Activated CD4-positive, alpha-beta memory T cell treated with anti-CD3 and anti-CD28 coated beads, Interleukin-2, amount 10 ng/mL, durations not matched to agents 7 days and 5 days (primary cell): ENCODE measurements around the gene RXYLT1. TPM values are rescaled to one million over a fixed set of nuclear protein-coding genes. Genes with fewer than 3 reads are reported as not detected.

Experiments
- CTCF ChIA-PET: fragments of 350-600 bp; sonication (Branson Sonifier 250); formaldehyde crosslinking; loops from one replicate; lab custom pipeline; 2021; ENCODE audit warnings: antibody characterized with exemption, inconsistent platforms; lab: Charles Lee
- POLR2A ChIA-PET: fragments of 350-600 bp; sonication (Branson Sonifier 250); formaldehyde crosslinking; loops from one replicate; lab custom pipeline; 2021; ENCODE audit warnings: antibody characterized with exemption; lab: Charles Lee
- DNase-seq: peaks from one replicate; pipeline ENCODE4 v3.0.0-alpha.2; 2020
- H3K27ac Mint-ChIP-seq: one replicate; pipeline ENCODE4 v1.8.0; 2021; ENCODE audit warnings: mild to moderate bottlenecking, mixed read lengths
- H3K27me3 Mint-ChIP-seq: one replicate; pipeline ENCODE4 v1.8.0; 2021; ENCODE audit warnings: mixed read lengths
- H3K36me3 Mint-ChIP-seq: one replicate; pipeline ENCODE4 v1.8.0; 2021; ENCODE audit warnings: low read depth, mixed read lengths
- H3K4me1 Mint-ChIP-seq: one replicate; pipeline ENCODE4 v1.8.0; 2021; ENCODE audit warnings: mixed read lengths
- H3K4me3 Mint-ChIP-seq: one replicate; pipeline ENCODE4 v1.8.0; 2021; ENCODE audit warnings: mild to moderate bottlenecking, mixed read lengths
- H3K9me3 Mint-ChIP-seq: one replicate; pipeline ENCODE4 v1.8.0; 2021; ENCODE audit warnings: mixed read lengths
- total RNA-seq, 2 experiments: library from RNA; stranded (reverse); gene quantifications; one replicate each; pipeline ENCODE4 v1.2.3, GENCODE V29; 2021

The RXYLT1 gene
- total RNA-seq, 2 experiments from 2014 or later, result 9.5 to 10.2 TPM

GRCh38 chr12:63809566-63809965 is 29.9 kb downstream of the RXYLT1 start:
- H3K27ac Mint-ChIP-seq, result no peak overlapping the region
- H3K4me1 Mint-ChIP-seq, result peaks cover 1% of the 10 kb centered on the region
- POLR2A ChIA-PET, result no interaction called here
- no peak overlapping the region for H3K4me3 Mint-ChIP-seq
- H3K36me3 Mint-ChIP-seq, result no peaks in the 10 kb centered on the region
- H3K9me3 Mint-ChIP-seq, result no peaks in the 10 kb centered on the region
- H3K27me3 Mint-ChIP-seq, result no peaks in the 10 kb centered on the region
- no peak for DNase-seq
- CTCF ChIA-PET, result interaction anchor here (1.1 kb wide), 1 partner anchor 8 kb away, joined by 3 read pairs; no protein-coding TSS in a partner anchor

DNA sequence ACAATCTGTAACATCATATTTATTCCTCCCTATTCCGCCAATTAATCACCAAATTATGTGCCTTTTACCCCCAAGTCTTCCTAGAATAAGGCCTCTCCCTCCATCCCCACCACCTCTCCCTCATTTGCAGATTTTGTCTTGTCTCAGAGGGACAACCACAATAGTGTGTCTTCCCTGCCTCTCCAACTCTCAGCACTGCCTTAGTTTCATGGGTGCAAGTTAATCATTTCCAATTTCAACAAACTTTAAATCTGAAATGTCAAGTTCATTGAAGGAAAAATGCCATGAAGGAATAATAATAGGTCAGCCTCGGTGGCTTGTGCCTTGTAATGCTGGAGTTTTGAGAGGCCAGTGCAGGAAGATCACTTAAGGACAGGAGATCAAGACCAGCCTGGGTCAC is 31.6 kb downstream of the RXYLT1 start:
- no peak overlapping the region for H3K4me3 Mint-ChIP-seq
- no peaks in the 10 kb centered on the region for H3K36me3 Mint-ChIP-seq
- peaks cover 10% of the 10 kb centered on the region for H3K4me1 Mint-ChIP-seq
- POLR2A ChIA-PET, result no interaction called here
- no peak for DNase-seq
- CTCF ChIA-PET, result no interaction called here
- H3K27ac Mint-ChIP-seq, result no peak overlapping the region
- H3K27me3 Mint-ChIP-seq, result no peaks in the 10 kb centered on the region
- no peaks in the 10 kb centered on the region for H3K9me3 Mint-ChIP-seq

DNA sequence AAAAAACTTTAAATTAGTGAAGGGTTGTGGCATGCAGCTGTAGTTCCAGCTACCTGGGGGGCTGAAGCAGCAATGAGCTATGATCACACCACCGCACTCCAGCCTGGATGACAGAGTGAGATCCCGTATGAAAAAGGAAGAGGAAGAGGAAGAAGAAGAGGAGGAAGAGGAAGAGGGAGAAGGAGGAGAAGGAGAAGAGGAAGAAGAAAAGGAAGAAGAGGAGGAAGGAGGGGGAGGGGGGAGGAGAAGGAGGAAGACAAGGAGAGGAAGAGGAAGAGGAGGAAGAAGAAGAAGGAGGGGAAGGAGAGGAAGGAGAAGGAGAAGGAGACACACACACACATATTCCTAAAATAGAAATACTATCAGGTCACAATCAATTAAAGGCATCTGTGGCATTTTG is 32.0 kb downstream of the RXYLT1 start:
- POLR2A ChIA-PET, result no interaction called here
- no peak overlapping the region for H3K27ac Mint-ChIP-seq
- peaks cover 10% of the 10 kb centered on the region for H3K4me1 Mint-ChIP-seq

GRCh38 chr12:63814146-63814772 is 34.5 kb downstream of the RXYLT1 start:
- Mint-ChIP-seq H3K27ac (peak overlapping the region; percentile 55), H3K4me3 (no peak overlapping the region), H3K9me3 (peaks cover 3% of the 10 kb centered on the region), H3K4me1 (peaks cover 10% of the 10 kb centered on the region), H3K27me3 (no peaks in the 10 kb centered on the region), H3K36me3 (no peaks in the 10 kb centered on the region)
- no peak for DNase-seq
- ChIA-PET POLR2A (no interaction called here), CTCF (interaction anchor here (0.7 kb wide), 1 partner anchor 683 kb away, joined by 3 read pairs; no protein-coding TSS in a partner anchor)

More for the DNA sequence above, 32.0 kb downstream of the RXYLT1 start:
- Mint-ChIP-seq H3K4me3 (no peak overlapping the region), H3K9me3 (no peaks in the 10 kb centered on the region), H3K36me3 (no peaks in the 10 kb centered on the region), H3K27me3 (no peaks in the 10 kb centered on the region)
- no peak for DNase-seq
- CTCF ChIA-PET, result no interaction called here

GRCh38 chr12:63815482-63815852 is 35.8 kb downstream of the RXYLT1 start:
- H3K4me3 Mint-ChIP-seq, result no peak overlapping the region
- POLR2A ChIA-PET, result no interaction called here
- H3K36me3 Mint-ChIP-seq, result no peaks in the 10 kb centered on the region
- CTCF ChIA-PET, result interaction anchor here (1.1 kb wide), 1 partner anchor 1075 kb away, joined by 3 read pairs; no protein-coding TSS in a partner anchor
- H3K9me3 Mint-ChIP-seq, result peaks cover 3% of the 10 kb centered on the region
- no peak overlapping the region for H3K27ac Mint-ChIP-seq
- peaks cover 10% of the 10 kb centered on the region for H3K4me1 Mint-ChIP-seq
- H3K27me3 Mint-ChIP-seq, result peaks cover 5% of the 10 kb centered on the region
- DNase-seq, result no peak

GRCh38 chr12:63816031-63816430 is 36.3 kb downstream of the RXYLT1 start:
- peaks cover 8% of the 10 kb centered on the region for H3K27me3 Mint-ChIP-seq
- no peaks in the 10 kb centered on the region for H3K36me3 Mint-ChIP-seq
- H3K4me1 Mint-ChIP-seq, result peaks cover 10% of the 10 kb centered on the region
- H3K27ac Mint-ChIP-seq, result no peak overlapping the region
- ChIA-PET CTCF (no interaction called here), POLR2A (no interaction called here)
- peaks cover 3% of the 10 kb centered on the region for H3K9me3 Mint-ChIP-seq
- no peak overlapping the region for H3K4me3 Mint-ChIP-seq
- DNase-seq, result no peak

DNA sequence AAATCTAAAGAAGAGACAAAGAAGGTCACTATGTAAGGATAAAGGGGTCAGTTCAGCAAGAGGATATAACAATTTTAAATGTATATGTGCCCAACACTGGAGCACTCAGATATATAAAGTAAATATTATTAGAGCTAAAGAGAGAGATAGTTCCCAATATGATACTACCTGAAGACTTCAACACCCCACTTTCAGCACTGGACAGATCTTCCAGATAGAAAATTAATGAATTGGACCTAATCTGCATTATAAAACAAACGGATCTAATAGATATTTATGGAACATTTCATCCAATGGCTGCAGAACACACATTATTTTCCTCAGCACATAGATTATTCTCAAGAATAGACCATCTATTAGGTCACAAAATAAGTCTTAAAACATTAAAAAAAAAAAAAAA is 40.7 kb downstream of the RXYLT1 start:
- H3K4me1 Mint-ChIP-seq, result peaks cover 11% of the 10 kb centered on the region
- no peak overlapping the region for H3K27ac Mint-ChIP-seq
- ChIA-PET CTCF (interaction anchor here (0.7 kb wide), 1 partner anchor 23 kb away, joined by 3 read pairs; no protein-coding TSS in a partner anchor), POLR2A (no interaction called here)
- no peak overlapping the region for H3K4me3 Mint-ChIP-seq
- peaks cover 3% of the 10 kb centered on the region for H3K9me3 Mint-ChIP-seq
- no peaks in the 10 kb centered on the region for H3K36me3 Mint-ChIP-seq
- H3K27me3 Mint-ChIP-seq, result peaks cover 27% of the 10 kb centered on the region
- DNase-seq, result no peak

GRCh38 chr12:63821781-63822251 is 42.1 kb downstream of the RXYLT1 start:
- peaks cover 6% of the 10 kb centered on the region for H3K4me1 Mint-ChIP-seq
- H3K9me3 Mint-ChIP-seq, result peaks cover 3% of the 10 kb centered on the region
- peak overlapping the region; percentile 61 for H3K4me3 Mint-ChIP-seq
- H3K27me3 Mint-ChIP-seq, result peaks cover 27% of the 10 kb centered on the region
- DNase-seq, result no peak
- CTCF ChIA-PET, result interaction anchor here (1.1 kb wide), 1 partner anchor 396 kb away, joined by 3 read pairs; no protein-coding TSS in a partner anchor
- POLR2A ChIA-PET, result no interaction called here
- H3K36me3 Mint-ChIP-seq, result no peaks in the 10 kb centered on the region
- H3K27ac Mint-ChIP-seq, result no peak overlapping the region

DNA sequence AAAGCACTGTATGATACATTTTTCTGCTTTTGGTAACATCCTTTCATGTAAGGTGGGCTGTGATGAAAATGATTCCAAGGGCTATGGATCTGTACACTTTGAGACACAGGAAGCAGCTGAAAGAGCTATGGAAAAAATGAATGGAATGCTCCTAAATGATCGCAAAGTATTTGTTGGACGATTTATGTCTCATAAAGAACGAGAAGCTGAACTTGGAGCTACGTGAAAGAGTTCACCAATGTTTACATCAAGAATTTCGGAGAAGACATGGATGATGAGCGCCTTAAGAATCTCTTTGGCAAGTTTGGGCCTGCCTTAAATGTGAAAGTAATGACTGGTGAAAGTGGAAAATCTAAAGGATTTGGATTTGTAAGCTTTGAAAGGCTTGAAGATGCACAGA is 42.6 kb downstream of the RXYLT1 start:
- CTCF ChIA-PET, result interaction anchor here (1.1 kb wide), 1 partner anchor 396 kb away, joined by 3 read pairs; no protein-coding TSS in a partner anchor
- Mint-ChIP-seq H3K4me3 (no peak overlapping the region), H3K9me3 (no peaks in the 10 kb centered on the region), H3K27me3 (peaks cover 27% of the 10 kb centered on the region), H3K27ac (no peak overlapping the region), H3K36me3 (no peaks in the 10 kb centered on the region), H3K4me1 (peaks cover 6% of the 10 kb centered on the region)
- no peak for DNase-seq
- POLR2A ChIA-PET, result no interaction called here

DNA sequence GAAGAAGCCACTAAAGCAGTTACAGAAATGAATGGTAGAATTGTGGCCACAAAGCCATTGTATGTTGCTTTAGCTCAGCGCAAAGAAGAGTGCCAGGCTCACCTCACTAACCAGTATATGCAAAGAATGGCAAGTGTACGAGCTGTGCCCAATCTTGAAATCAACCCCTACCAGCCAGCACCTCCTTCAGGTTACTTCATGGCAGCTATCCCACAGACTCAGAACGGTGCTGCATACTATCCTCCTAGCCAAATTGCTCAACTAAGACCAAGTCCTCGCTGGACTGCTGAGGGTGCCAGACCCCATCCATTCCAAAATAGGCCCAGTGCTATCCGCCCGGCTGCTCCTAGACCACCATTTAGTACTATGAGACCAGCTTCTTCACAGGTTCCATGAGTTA is 43.3 kb downstream of the RXYLT1 start:
- Mint-ChIP-seq H3K27me3 (peaks cover 27% of the 10 kb centered on the region), H3K4me3 (no peak overlapping the region), H3K9me3 (no peaks in the 10 kb centered on the region), H3K4me1 (peaks cover 6% of the 10 kb centered on the region), H3K27ac (no peak overlapping the region), H3K36me3 (no peaks in the 10 kb centered on the region)
- POLR2A ChIA-PET, result no interaction called here
- DNase-seq, result no peak
- CTCF ChIA-PET, result interaction anchor here (0.9 kb wide), 1 partner anchor 14 kb away, joined by 3 read pairs; no protein-coding TSS in a partner anchor

- no peak for DNase-seq
- Mint-ChIP-seq H3K27ac (no peak overlapping the region), H3K4me3 (no peak overlapping the region), H3K27me3 (peaks cover 19% of the 10 kb centered on the region), H3K9me3 (no peaks in the 10 kb centered on the region), H3K4me1 (peaks cover 6% of the 10 kb centered on the region), H3K36me3 (no peaks in the 10 kb centered on the region)
- CTCF ChIA-PET, result interaction anchor here (0.9 to 1.4 kb wide), 3 partner anchors 17 to 433 kb away, joined by 3 to 4 read pairs (median 4); no protein-coding TSS in a partner anchor
- POLR2A ChIA-PET, result no interaction called here
Observed at GRCh38 chr12:63826006-63826585, 46.4 kb downstream of the RXYLT1 start.

- no peaks in the 10 kb centered on the region for H3K4me1 Mint-ChIP-seq
- POLR2A ChIA-PET, result no interaction called here
- no peaks in the 10 kb centered on the region for H3K9me3 Mint-ChIP-seq
- no peak overlapping the region for H3K4me3 Mint-ChIP-seq
- CTCF ChIA-PET, result no interaction called here
- H3K27ac Mint-ChIP-seq, result no peak overlapping the region
- DNase-seq, result no peak
- no peaks in the 10 kb centered on the region for H3K36me3 Mint-ChIP-seq
- H3K27me3 Mint-ChIP-seq, result peaks cover 10% of the 10 kb centered on the region
Observed at GRCh38 chr12:63828867-63829266, 49.2 kb downstream of the RXYLT1 start.

DNA sequence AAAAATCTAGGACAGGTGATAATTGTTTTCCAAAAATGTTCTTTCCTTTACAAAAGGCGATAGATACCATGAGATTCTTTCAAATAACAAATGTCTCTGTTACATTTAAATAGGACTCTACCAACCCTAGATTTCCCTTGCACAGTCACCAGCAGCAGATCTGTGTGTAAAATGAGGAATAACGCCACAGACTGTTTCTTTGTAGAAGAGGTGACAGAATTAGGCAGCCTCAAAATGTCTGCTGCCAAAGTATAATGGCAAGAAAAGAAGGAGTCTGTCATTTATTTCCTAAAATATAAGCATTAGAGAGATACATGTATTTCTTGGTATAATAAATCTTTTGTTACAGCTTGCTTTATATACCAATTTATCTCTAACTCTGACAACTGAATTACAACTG is 56.3 kb downstream of the RXYLT1 start:
- Mint-ChIP-seq H3K9me3 (no peaks in the 10 kb centered on the region), H3K27me3 (peaks cover 15% of the 10 kb centered on the region), H3K36me3 (no peaks in the 10 kb centered on the region), H3K27ac (no peak overlapping the region), H3K4me3 (no peak overlapping the region), H3K4me1 (no peaks in the 10 kb centered on the region)
- CTCF ChIA-PET, result interaction anchor here (1.2 to 1.3 kb wide), 3 partner anchors 9 to 423 kb away, joined by 3 to 4 read pairs (median 3); partner anchors contain the start of gene SRGAP1
- POLR2A ChIA-PET, result no interaction called here
- DNase-seq, result no peak
